Osteoblast (primary cell): Measurements from ENCODE around the gene GATA5. TPM values are rescaled to one million over a fixed set of nuclear protein-coding genes. Genes with fewer than 3 reads are reported as not detected.
A peak's percentile ranks its signal among the peaks of the same experiment; 100 is the strongest.
"Not testable (repeated sequence)": the region's sequence is repeated elsewhere in the genome, so short reads cannot be mapped to it uniquely, and the experiment has no call there.

ENCODE experiments used
- DNase-seq: peaks from one replicate; pipeline ENCODE4 v3.0.0; 2011; ENCODE audit warnings: low spot score, mixed read lengths; ENCODE audit not compliant: insufficient read length; ENCODE audit errors: missing footprints
- H2AFZ ChIP-seq: 2 replicates; pipeline ENCODE4 v1.6.0; 2011; ENCODE audit warnings: mild to moderate bottlenecking, low read length
- H3K27ac ChIP-seq: 2 replicates; pipeline ENCODE4 v1.5.1; 2011; ENCODE audit warnings: mild to moderate bottlenecking, low read depth, low read length, moderate library complexity
- H3K27me3 ChIP-seq: 2 replicates; pipeline ENCODE4 v1.6.0; 2012; ENCODE audit warnings: mild to moderate bottlenecking, control low read depth, inconsistent platforms, low read length, moderate library complexity; ENCODE audit not compliant: insufficient read depth
- H3K36me3 ChIP-seq: 2 replicates; pipeline ENCODE4 v1.5.1; 2011; ENCODE audit warnings: mild to moderate bottlenecking, low read length, control low read depth, moderate library complexity; ENCODE audit not compliant: insufficient read depth
- H3K4me1 ChIP-seq: 2 replicates; pipeline ENCODE4 v1.5.1; 2011; ENCODE audit warnings: mild to moderate bottlenecking, low read length, control low read depth, moderate library complexity; ENCODE audit not compliant: insufficient read depth
- H3K4me2 ChIP-seq: 2 replicates; pipeline ENCODE4 v1.6.0; 2011; ENCODE audit warnings: mild to moderate bottlenecking, low read length; ENCODE audit not compliant: insufficient read depth
- H3K4me3 ChIP-seq: fragments of 200-600 bp; sonication (generic); 3 replicates; pipeline ENCODE4 v1.5.1; 2012; ENCODE audit warnings: mild to moderate bottlenecking, low read length, inconsistent platforms; ENCODE audit not compliant: insufficient read depth
- H3K79me2 ChIP-seq: 2 replicates; pipeline ENCODE4 v1.6.0; 2012; ENCODE audit warnings: mild to moderate bottlenecking, low read length, control low read depth, inconsistent platforms; ENCODE audit not compliant: insufficient read depth
- H3K9me3 ChIP-seq: 2 replicates; pipeline ENCODE4 v1.5.1; 2011; ENCODE audit warnings: low read depth, low read length, control low read depth
- H4K20me1 ChIP-seq: 2 replicates; pipeline ENCODE4 v1.6.0; 2012; ENCODE audit warnings: mild to moderate bottlenecking, low read length, control low read depth; ENCODE audit not compliant: insufficient read depth
- total RNA-seq: library from RNA; depleted of rRNA; stranded (reverse); fragments of >200 nt; gene quantifications from 2 replicates; pipeline ENCODE4 v1.2.3, GENCODE V29; 2012
- TF ChIP-seq, protein P1 (sequence below): IDR thresholded peaks from 2 replicates; pipeline ENCODE4 v1.5.1; 2011; ENCODE audit warnings: mild to moderate bottlenecking, low read depth, low read length, moderate library complexity; ENCODE audit errors: extremely low read depth

GATA5 gene
- total RNA-seq, 1 donor: not detected

DNA sequence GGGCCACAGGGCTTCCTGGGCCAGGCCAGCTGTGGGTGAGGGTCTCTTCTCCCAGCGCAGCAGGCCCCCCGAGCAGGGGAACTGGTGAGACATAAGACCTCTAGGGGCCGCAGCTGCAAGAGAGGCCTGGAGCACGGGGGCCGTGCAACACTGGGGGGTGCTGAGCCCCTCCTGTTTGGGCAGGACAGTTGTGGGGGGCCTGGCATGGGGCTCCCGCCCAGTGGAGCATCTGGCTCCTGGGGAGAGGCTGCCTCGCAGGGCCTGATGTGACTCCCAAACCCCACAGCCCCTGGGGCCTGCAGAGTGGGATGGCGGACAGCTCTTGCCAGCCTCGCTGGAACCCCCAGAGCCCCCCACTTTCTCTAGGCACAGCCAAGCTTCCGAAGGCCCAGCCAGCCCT is 16.9 kb upstream of the GATA5 start:
- no peaks in the 10 kb centered on the region for H3K79me2 ChIP-seq
- no peak overlapping the region for H3K27ac ChIP-seq
- no peak overlapping the region for H3K4me3 ChIP-seq
- DNase-seq: no peak
- no peak overlapping the region for H3K4me2 ChIP-seq
- H2AFZ ChIP-seq: no peak overlapping the region
- peaks cover 16% of the 10 kb centered on the region for H3K27me3 ChIP-seq
- TF ChIP-seq, protein P1, sequence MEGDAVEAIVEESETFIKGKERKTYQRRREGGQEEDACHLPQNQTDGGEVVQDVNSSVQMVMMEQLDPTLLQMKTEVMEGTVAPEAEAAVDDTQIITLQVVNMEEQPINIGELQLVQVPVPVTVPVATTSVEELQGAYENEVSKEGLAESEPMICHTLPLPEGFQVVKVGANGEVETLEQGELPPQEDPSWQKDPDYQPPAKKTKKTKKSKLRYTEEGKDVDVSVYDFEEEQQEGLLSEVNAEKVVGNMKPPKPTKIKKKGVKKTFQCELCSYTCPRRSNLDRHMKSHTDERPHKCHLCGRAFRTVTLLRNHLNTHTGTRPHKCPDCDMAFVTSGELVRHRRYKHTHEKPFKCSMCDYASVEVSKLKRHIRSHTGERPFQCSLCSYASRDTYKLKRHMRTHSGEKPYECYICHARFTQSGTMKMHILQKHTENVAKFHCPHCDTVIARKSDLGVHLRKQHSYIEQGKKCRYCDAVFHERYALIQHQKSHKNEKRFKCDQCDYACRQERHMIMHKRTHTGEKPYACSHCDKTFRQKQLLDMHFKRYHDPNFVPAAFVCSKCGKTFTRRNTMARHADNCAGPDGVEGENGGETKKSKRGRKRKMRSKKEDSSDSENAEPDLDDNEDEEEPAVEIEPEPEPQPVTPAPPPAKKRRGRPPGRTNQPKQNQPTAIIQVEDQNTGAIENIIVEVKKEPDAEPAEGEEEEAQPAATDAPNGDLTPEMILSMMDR: no peak
- no peaks in the 10 kb centered on the region for H3K4me1 ChIP-seq
- H3K36me3 ChIP-seq: no peaks in the 10 kb centered on the region
- no peaks in the 10 kb centered on the region for H4K20me1 ChIP-seq
- H3K9me3 ChIP-seq: no peaks in the 10 kb centered on the region

DNA sequence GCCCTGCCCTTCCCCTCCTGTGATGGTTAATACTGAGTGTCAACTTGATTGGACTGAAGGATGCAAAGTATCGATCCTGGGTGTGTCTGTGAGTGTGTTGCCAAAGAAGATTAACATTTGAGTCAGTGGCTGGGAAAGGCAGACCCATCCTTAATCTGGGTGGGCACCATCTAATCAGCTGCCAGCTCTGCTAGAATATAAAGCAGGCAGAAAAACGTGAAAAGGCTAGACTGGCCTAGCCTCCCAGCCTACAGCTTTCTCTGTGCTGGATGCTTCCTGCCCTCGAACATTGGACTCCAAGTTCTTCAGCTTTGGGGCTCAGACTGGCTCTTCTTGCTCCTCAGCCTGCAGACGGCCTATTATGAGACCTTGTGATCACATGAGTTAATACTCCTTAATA is 15.0 kb upstream of the GATA5 start:
- H3K4me1 ChIP-seq, H3K27ac ChIP-seq, H3K4me2 ChIP-seq, H3K79me2 ChIP-seq, H3K9me3 ChIP-seq, DNase-seq, H2AFZ ChIP-seq, H3K4me3 ChIP-seq, H4K20me1 ChIP-seq, H3K36me3 ChIP-seq: not testable (repeated sequence)
- peaks cover 30% of the 10 kb centered on the region for H3K27me3 ChIP-seq

DNA sequence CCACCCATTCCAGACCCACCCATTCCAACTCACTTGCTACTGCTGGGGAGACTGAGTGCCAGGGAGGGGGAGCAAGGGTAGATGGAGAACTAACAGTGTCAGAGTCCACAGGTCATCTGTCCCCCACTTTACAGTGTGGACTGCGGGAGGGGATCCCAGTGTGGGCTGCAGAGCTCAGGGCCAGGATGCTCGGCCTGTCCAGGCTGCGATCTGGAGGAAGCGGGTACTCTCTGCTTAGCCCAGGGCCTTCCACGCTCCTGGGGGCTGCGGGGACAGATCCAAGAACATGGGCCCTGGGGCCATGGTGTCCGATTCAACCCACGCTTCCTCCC is 14.1 kb upstream of the GATA5 start:
- H3K27me3 ChIP-seq: peaks cover 38% of the 10 kb centered on the region
- TF ChIP-seq, protein P1: no peak

GRCh38 chr20:62489186-62489931 is 13.6 kb upstream of the GATA5 start:
- peak; percentile 95 for DNase-seq
- Histone ChIP-seq H3K4me3 (no peak overlapping the region), H3K27ac (no peak overlapping the region), H3K36me3 (no peaks in the 10 kb centered on the region), H4K20me1 (no peaks in the 10 kb centered on the region), H3K27me3 (peaks cover 37% of the 10 kb centered on the region), H3K4me2 (no peak overlapping the region), H3K9me3 (no peaks in the 10 kb centered on the region), H3K79me2 (no peaks in the 10 kb centered on the region), H2AFZ (no peak overlapping the region), H3K4me1 (no peaks in the 10 kb centered on the region)
- TF ChIP-seq, protein P1: no peak

More for the DNA sequence above, 14.1 kb upstream of the GATA5 start:
- Histone ChIP-seq H3K9me3 (no peaks in the 10 kb centered on the region), H2AFZ (no peak overlapping the region), H4K20me1 (no peaks in the 10 kb centered on the region), H3K79me2 (no peaks in the 10 kb centered on the region), H3K4me3 (no peak overlapping the region), H3K4me1 (no peaks in the 10 kb centered on the region), H3K27ac (no peak overlapping the region), H3K36me3 (no peaks in the 10 kb centered on the region), H3K4me2 (no peak overlapping the region)
- no peak for DNase-seq
